ENCODE measurements around the gene PRKCZ. TPM values are rescaled to one million over a fixed set of nuclear protein-coding genes. Genes with fewer than 3 reads are reported as not detected.

PRKCZ gene
- total and polyA plus RNA-seq, 2 experiments from 2014 or later = 26.2 to 36.9 TPM

GRCh38 chr1:2085080-2085479 is 34.9 kb downstream of the PRKCZ start (continued):
- TF ChIP-seq ETS1 (IDR thresholded peaks at IDR 0.05) (no peak), EZH2phosphoT487 (IDR thresholded peaks at IDR 0.05; ENCODE audit: unreplicated experiment) (no peak), NANOG (IDR thresholded peaks at IDR 0.05; ENCODE audit: borderline replicate concordance) (no peak), POLR2AphosphoS5 (IDR thresholded peaks at IDR 0.05; ENCODE audit: low read depth) (no peak)

- H3K4me1 Mint-ChIP-seq = peaks cover 12% of the 10 kb centered on the region
- H3K27me3 Mint-ChIP-seq (ENCODE audit: insufficient read depth, low read depth, poor library complexity) = peaks cover 15% of the 10 kb centered on the region
- Histone ChIP-seq H3K27me3 (ENCODE audit: insufficient read depth) (no peaks in the 10 kb centered on the region), H3K9me2 (ENCODE audit: insufficient read depth) (no peaks in the 10 kb centered on the region), H3K4me3 (no peak overlapping the region), H2AFZ (no peak overlapping the region), H4K20me1 (replicated peaks; ENCODE audit: insufficient read depth) (no peaks in the 10 kb centered on the region; the same call in 1 of the 2 replicates), H3K4me1 (ENCODE audit: insufficient read depth) (no peaks in the 10 kb centered on the region), H3K36me3 (ENCODE audit: insufficient read depth) (no peaks in the 10 kb centered on the region), H3K79me2 (replicated peaks; ENCODE audit: insufficient read depth) (peaks cover 24% of the 10 kb centered on the region), H3K27ac (ENCODE audit: low read depth) (0 out of 2 replicates have a peak overlapping the region, but pooled peaks have one; percentile 20), H3K4me2 (no peak overlapping the region), H3F3A (replicated peaks; ENCODE audit: low read depth) (no peaks in the 10 kb centered on the region)
- H3K27ac Mint-ChIP-seq = 0 out of 2 replicates have a peak overlapping the region, but pooled peaks have one; percentile 23
- ATAC-seq = no peak
- H3K4me3 Mint-ChIP-seq = no peak overlapping the region
- H3K9me3 Mint-ChIP-seq = no peaks in the 10 kb centered on the region; the same call in 2 of the 3 replicates
- peaks cover 5% of the 10 kb centered on the region; the same call in 1 of the 3 replicates for H3K36me3 Mint-ChIP-seq (ENCODE audit: low read depth)
- no peak for TF ChIP-seq CREB1 (CRISPR knock-in tag; IDR thresholded peaks at IDR 0.05; ENCODE audit: low read depth)
- TF ChIP-seq EZH2phosphoT487 (IDR thresholded peaks at IDR 0.05; ENCODE audit: unreplicated experiment) = no peak
- no peak for TF ChIP-seq JUNB (IDR thresholded peaks at IDR 0.05; ENCODE audit: unreplicated experiment)
- DNase-seq (ENCODE audit: low spot score) = no peak
Observed at GRCh38 chr1:2086446-2087078, 36.4 kb downstream of the PRKCZ start.

GRCh38 chr1:2087766-2088165 is 37.6 kb downstream of the PRKCZ start:
- ATAC-seq = no peak
- DNase-seq (ENCODE audit: low spot score) = no peak
- Mint-ChIP-seq H3K9me3 (no peaks in the 10 kb centered on the region; the same call in 2 of the 3 replicates), H3K4me1 (peaks cover 16% of the 10 kb centered on the region), H3K4me3 (no peak overlapping the region), H3K27ac (no peak overlapping the region), H3K27me3 (ENCODE audit: insufficient read depth, low read depth, poor library complexity) (peaks cover 9% of the 10 kb centered on the region), H3K36me3 (ENCODE audit: low read depth) (no peaks in the 10 kb centered on the region)
- Histone ChIP-seq H3K4me3 (no peak overlapping the region), H2AFZ (no peak overlapping the region), H3K36me3 (ENCODE audit: insufficient read depth) (no peaks in the 10 kb centered on the region), H4K20me1 (replicated peaks; ENCODE audit: insufficient read depth) (no peaks in the 10 kb centered on the region), H3K9me2 (ENCODE audit: insufficient read depth) (no peaks in the 10 kb centered on the region), H3K4me2 (no peak overlapping the region), H3K79me2 (replicated peaks; ENCODE audit: insufficient read depth) (peaks cover 19% of the 10 kb centered on the region), H3K27ac (ENCODE audit: low read depth) (peak overlapping the region; percentile 39; the same call in 1 of the 2 replicates), H3F3A (replicated peaks; ENCODE audit: low read depth) (no peaks in the 10 kb centered on the region), H3K27me3 (ENCODE audit: insufficient read depth) (no peaks in the 10 kb centered on the region), H3K4me1 (ENCODE audit: insufficient read depth) (peaks cover 4% of the 10 kb centered on the region; the same call in 1 of the 2 replicates)
- TF ChIP-seq STAT1 (IDR thresholded peaks at IDR 0.05; ENCODE audit: unreplicated experiment) = no peak
- TF ChIP-seq, protein P1, sequence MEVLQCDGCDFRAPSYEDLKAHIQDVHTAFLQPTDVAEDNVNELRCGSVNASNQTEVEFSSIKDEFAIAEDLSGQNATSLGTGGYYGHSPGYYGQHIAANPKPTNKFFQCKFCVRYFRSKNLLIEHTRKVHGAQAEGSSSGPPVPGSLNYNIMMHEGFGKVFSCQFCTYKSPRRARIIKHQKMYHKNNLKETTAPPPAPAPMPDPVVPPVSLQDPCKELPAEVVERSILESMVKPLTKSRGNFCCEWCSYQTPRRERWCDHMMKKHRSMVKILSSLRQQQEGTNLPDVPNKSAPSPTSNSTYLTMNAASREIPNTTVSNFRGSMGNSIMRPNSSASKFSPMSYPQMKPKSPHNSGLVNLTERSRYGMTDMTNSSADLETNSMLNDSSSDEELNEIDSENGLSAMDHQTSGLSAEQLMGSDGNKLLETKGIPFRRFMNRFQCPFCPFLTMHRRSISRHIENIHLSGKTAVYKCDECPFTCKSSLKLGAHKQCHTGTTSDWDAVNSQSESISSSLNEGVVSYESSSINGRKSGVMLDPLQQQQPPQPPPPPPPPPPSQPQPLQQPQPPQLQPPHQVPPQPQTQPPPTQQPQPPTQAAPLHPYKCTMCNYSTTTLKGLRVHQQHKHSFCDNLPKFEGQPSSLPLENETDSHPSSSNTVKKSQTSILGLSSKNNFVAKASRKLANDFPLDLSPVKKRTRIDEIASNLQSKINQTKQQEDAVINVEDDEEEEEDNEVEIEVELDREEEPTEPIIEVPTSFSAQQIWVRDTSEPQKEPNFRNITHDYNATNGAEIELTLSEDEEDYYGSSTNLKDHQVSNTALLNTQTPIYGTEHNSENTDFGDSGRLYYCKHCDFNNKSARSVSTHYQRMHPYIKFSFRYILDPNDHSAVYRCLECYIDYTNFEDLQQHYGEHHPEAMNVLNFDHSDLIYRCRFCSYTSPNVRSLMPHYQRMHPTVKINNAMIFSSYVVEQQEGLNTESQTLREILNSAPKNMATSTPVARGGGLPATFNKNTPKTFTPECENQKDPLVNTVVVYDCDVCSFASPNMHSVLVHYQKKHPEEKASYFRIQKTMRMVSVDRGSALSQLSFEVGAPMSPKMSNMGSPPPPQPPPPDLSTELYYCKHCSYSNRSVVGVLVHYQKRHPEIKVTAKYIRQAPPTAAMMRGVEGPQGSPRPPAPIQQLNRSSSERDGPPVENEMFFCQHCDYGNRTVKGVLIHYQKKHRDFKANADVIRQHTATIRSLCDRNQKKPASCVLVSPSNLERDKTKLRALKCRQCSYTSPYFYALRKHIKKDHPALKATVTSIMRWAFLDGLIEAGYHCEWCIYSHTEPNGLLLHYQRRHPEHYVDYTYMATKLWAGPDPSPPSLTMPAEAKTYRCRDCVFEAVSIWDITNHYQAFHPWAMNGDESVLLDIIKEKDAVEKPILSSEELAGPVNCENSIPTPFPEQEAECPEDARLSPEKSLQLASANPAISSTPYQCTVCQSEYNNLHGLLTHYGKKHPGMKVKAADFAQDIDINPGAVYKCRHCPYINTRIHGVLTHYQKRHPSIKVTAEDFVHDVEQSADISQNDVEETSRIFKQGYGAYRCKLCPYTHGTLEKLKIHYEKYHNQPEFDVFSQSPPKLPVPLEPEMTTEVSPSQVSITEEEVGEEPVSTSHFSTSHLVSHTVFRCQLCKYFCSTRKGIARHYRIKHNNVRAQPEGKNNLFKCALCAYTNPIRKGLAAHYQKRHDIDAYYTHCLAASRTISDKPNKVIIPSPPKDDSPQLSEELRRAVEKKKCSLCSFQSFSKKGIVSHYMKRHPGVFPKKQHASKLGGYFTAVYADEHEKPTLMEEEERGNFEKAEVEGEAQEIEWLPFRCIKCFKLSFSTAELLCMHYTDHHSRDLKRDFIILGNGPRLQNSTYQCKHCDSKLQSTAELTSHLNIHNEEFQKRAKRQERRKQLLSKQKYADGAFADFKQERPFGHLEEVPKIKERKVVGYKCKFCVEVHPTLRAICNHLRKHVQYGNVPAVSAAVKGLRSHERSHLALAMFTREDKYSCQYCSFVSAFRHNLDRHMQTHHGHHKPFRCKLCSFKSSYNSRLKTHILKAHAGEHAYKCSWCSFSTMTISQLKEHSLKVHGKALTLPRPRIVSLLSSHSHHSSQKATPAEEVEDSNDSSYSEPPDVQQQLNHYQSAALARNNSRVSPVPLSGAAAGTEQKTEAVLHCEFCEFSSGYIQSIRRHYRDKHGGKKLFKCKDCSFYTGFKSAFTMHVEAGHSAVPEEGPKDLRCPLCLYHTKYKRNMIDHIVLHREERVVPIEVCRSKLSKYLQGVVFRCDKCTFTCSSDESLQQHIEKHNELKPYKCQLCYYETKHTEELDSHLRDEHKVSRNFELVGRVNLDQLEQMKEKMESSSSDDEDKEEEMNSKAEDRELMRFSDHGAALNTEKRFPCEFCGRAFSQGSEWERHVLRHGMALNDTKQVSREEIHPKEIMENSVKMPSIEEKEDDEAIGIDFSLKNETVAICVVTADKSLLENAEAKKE (CRISPR knock-in tag; IDR thresholded peaks at IDR 0.05) = no peak
- no peak for TF ChIP-seq EZH2phosphoT487 (IDR thresholded peaks at IDR 0.05; ENCODE audit: unreplicated experiment)
- TF ChIP-seq ETS1 (IDR thresholded peaks at IDR 0.05) = no peak
- TF ChIP-seq ZNF331 (CRISPR knock-in tag; IDR thresholded peaks at IDR 0.05; ENCODE audit: low read depth) = no peak
